C4-2B (cell line): ENCODE results near the gene SEC24B.

ENCODE experiments used
- H3K27ac ChIP-seq: fragments of 450-650 bp; 2 replicates; pipeline ENCODE4 v1.5.1; 2017
- ZFX ChIP-seq: fragments of 450-650 bp; IDR thresholded peaks from 2 replicates; pipeline ENCODE4 v1.6.1; 2017
- TF ChIP-seq, protein P1 (sequence below): fragments of 450-650 bp; conservative IDR thresholded peaks from 2 replicates; pipeline ENCODE4 v1.5.1; 2017; ENCODE audit warnings: mild to moderate bottlenecking

Gene SEC24B

DNA sequence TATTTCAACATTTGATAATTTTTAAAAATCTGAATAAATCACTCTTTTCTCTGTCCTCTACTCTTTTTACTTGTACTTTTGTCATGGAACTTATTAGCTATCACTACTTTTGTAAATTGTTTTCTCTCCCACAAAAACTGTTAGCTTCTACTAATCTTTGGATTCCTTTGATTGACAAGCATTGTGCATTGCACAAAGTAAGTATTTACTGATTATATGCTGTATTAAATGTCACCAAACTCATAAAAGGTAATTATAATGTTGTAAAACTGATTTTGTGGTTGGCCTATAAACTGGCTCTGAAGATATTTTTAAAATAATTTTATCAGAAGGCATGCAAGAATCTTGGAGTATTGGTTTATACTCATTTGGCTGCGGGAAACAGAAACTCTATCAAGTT is 15.0 kb upstream of the SEC24B start:
- no peak overlapping the region for H3K27ac ChIP-seq
- TF ChIP-seq ZFX = no peak
- TF ChIP-seq, protein P1, sequence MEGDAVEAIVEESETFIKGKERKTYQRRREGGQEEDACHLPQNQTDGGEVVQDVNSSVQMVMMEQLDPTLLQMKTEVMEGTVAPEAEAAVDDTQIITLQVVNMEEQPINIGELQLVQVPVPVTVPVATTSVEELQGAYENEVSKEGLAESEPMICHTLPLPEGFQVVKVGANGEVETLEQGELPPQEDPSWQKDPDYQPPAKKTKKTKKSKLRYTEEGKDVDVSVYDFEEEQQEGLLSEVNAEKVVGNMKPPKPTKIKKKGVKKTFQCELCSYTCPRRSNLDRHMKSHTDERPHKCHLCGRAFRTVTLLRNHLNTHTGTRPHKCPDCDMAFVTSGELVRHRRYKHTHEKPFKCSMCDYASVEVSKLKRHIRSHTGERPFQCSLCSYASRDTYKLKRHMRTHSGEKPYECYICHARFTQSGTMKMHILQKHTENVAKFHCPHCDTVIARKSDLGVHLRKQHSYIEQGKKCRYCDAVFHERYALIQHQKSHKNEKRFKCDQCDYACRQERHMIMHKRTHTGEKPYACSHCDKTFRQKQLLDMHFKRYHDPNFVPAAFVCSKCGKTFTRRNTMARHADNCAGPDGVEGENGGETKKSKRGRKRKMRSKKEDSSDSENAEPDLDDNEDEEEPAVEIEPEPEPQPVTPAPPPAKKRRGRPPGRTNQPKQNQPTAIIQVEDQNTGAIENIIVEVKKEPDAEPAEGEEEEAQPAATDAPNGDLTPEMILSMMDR = no peak

DNA sequence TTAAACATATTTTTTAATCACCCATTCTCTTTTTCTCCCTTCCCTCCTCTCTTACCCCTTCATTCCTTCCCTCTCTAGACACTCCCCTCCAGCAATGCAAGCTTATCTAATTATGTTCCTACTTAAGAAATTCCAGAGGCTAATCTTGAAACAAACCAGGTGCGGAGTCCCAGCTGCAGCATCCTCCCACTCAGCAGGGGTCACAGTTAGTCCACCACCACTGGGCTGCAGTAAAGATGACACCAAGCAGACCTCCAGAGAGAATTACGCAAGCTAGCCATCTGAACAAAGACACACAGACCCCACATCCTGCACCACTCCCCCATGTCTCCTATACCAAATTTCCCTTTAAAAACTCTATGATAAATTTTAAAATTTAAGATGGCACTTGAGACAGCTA is 13.9 kb upstream of the SEC24B start:
- H3K27ac ChIP-seq = no peak overlapping the region
- TF ChIP-seq, protein P1 = no peak
- TF ChIP-seq ZFX = no peak

GRCh38 chr4:109424093-109424841 is 9.3 kb upstream of the SEC24B start:
- TF ChIP-seq, protein P1 = no peak
- no peak for TF ChIP-seq ZFX
- no peak overlapping the region for H3K27ac ChIP-seq

GRCh38 chr4:109425405-109425804 is 8.2 kb upstream of the SEC24B start:
- TF ChIP-seq, protein P1 = no peak
- TF ChIP-seq ZFX = no peak
- H3K27ac ChIP-seq = no peak overlapping the region

DNA sequence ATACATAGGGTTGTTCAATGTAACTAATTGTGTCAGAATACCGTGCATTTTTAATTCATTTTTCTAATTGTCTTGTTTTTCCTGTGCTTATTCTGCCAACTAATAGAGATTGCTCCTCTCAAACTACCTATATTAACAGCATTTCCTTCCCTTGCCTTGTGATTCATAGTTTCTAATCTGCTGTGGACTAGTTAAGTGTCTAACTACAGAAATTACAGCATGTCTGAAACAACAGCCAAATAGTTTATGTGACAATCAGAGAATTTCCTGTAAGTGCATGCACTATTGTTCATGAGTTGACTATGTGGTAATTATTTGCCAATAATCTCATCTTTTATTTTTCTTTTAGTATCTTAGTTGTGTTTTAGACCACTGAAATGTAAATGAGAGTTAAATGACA is 4.1 kb upstream of the SEC24B start:
- no peak for TF ChIP-seq ZFX
- TF ChIP-seq, protein P1 = no peak
- H3K27ac ChIP-seq = no peak overlapping the region

DNA sequence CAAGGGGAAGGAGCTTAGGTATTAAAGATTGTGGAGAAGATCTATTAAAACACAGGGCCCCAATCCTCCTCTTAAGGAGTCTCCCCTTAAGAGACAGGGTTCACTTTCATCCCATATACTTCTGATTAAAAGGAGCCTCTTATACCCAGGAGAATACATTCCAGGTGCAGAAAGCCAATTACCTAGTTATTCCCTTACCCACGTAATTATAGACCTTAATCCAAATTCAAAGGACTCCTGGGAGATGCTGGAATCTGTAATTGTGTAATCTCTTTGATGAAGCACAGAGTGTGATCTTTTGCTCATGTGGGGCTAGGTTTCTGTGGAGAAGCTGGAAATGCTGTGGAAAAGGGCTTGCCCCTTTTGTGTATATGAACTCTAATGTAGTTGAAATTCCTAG is 1.4 kb upstream of the SEC24B start:
- no peak overlapping the region for H3K27ac ChIP-seq
- TF ChIP-seq ZFX = no peak
- TF ChIP-seq, protein P1 = no peak

DNA sequence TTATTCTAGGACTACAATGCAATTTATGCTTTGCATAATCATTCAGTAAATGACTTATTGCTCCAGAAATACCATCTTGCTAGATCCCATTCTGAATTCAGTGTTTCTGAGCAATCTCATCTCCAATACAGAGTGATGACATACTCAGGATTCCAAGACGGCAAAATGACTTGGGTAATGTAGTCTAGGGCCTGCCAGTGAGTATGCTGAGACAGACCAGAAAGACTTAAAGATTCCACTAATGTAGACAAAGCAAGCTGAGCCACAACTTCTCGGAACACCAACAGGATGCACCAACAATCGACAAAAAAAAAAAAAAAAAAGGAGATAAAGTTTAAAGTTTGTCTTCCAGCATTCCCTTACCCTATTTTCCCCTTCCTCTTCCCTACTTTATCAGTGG is 919 bp upstream of the SEC24B start:
- no peak for TF ChIP-seq ZFX
- TF ChIP-seq, protein P1 = no peak
- H3K27ac ChIP-seq = peak overlapping the region; percentile 78
